Measurements from ENCODE around the gene OBP2A.

GRCh38 chr9:135586601-135587109 lies 40.7 kb downstream of the OBP2A start:
- TF ChIP-seq, protein P1, sequence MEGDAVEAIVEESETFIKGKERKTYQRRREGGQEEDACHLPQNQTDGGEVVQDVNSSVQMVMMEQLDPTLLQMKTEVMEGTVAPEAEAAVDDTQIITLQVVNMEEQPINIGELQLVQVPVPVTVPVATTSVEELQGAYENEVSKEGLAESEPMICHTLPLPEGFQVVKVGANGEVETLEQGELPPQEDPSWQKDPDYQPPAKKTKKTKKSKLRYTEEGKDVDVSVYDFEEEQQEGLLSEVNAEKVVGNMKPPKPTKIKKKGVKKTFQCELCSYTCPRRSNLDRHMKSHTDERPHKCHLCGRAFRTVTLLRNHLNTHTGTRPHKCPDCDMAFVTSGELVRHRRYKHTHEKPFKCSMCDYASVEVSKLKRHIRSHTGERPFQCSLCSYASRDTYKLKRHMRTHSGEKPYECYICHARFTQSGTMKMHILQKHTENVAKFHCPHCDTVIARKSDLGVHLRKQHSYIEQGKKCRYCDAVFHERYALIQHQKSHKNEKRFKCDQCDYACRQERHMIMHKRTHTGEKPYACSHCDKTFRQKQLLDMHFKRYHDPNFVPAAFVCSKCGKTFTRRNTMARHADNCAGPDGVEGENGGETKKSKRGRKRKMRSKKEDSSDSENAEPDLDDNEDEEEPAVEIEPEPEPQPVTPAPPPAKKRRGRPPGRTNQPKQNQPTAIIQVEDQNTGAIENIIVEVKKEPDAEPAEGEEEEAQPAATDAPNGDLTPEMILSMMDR (IDR thresholded peaks at IDR 0.05; ENCODE audit: low read length): no peak
- no peak for TF ChIP-seq EZH2 (IDR thresholded peaks at IDR 0.05; ENCODE audit: borderline replicate concordance, low read length)

Data from OCI-LY1 (cell line).